Cardiac fibroblast (primary cell): ENCODE measurements around the gene PTGER2.
A peak's percentile ranks its signal among the peaks of the same experiment; 100 is the strongest.

Experiments
- DNase-seq, 2 donors: peaks; one replicate each; pipeline versions ENCODE4 v3.0.0 to v3.0.0-alpha.2; 2010; ENCODE audit warnings: low read depth in 2 of 2
- H3K4me3 ChIP-seq, 2 donors: replicated peaks in 1 of 2; 1 replicate in 1 of 2; 2 replicates in 1 of 2; pipeline ENCODE4 v1.5.1; 2011; ENCODE audit warnings: low read depth in 2 of 2, low read length in 2 of 2, mild to moderate bottlenecking in 2 of 2, moderate library complexity in 1 of 2
- CTCF ChIP-seq: IDR thresholded peaks from one replicate; pipeline ENCODE4 v1.5.1; 2011; ENCODE audit warnings: low read depth, mild to moderate bottlenecking, low read length, inconsistent platforms

PTGER2 gene, protein sequence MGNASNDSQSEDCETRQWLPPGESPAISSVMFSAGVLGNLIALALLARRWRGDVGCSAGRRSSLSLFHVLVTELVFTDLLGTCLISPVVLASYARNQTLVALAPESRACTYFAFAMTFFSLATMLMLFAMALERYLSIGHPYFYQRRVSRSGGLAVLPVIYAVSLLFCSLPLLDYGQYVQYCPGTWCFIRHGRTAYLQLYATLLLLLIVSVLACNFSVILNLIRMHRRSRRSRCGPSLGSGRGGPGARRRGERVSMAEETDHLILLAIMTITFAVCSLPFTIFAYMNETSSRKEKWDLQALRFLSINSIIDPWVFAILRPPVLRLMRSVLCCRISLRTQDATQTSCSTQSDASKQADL

GRCh38 chr14:52313903-52314594, at the start of gene PTGER2:
PTGER2 (plus strand) TSS chr14:52314312; CDS start chr14:52314549, 237 bp downstream.
- TF ChIP-seq CTCF = no peak
- peak within 1 kb of the TSS; percentile 70 to 73 for H3K4me3 ChIP-seq
- DNase-seq = peak; percentile 91 to 92

GRCh38 chr14:52265253-52265652, 48.9 kb upstream of the PTGER2 start:
- TF ChIP-seq CTCF = no peak
- DNase-seq = no peak
- H3K4me3 ChIP-seq = no peak overlapping the region

- no peak overlapping the region for H3K4me3 ChIP-seq
- DNase-seq = peak; percentile 92 to 96
- no peak for TF ChIP-seq CTCF
Observed at GRCh38 chr14:52266179-52266578, 47.9 kb upstream of the PTGER2 start.

DNA sequence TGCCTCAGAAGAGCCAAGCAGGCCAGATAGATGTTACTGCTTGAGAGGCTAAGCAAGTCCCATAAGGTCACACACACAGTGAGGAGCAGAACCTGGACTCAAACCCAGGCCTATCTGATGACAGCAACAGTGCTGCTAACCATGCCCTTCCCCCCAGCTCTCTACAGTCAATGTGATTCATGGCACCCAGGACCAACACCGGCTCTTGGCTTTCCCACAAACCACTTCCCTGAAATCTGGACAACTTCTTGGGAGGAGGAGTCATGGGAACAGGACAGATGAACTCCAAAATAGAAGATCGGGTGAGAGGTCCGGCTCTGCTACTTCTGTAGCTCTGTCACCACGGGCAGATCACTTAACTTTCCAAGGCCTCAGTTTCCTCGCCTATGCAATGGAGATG, 47.3 kb upstream of the PTGER2 start:
- peak; percentile 37 to 80 for DNase-seq
- no peak for TF ChIP-seq CTCF
- H3K4me3 ChIP-seq = no peak overlapping the region

GRCh38 chr14:52267501-52268278, 46.4 kb upstream of the PTGER2 start, which contains the start of gene PTGDR:
PTGDR (plus strand) TSS chr14:52267698; CDS start chr14:52267815, 117 bp downstream.
- H3K4me3 ChIP-seq = peak within 1 kb of the TSS; percentile 13 to 54
- TF ChIP-seq CTCF = no peak
- DNase-seq = peak; percentile 16 to 52

DNA sequence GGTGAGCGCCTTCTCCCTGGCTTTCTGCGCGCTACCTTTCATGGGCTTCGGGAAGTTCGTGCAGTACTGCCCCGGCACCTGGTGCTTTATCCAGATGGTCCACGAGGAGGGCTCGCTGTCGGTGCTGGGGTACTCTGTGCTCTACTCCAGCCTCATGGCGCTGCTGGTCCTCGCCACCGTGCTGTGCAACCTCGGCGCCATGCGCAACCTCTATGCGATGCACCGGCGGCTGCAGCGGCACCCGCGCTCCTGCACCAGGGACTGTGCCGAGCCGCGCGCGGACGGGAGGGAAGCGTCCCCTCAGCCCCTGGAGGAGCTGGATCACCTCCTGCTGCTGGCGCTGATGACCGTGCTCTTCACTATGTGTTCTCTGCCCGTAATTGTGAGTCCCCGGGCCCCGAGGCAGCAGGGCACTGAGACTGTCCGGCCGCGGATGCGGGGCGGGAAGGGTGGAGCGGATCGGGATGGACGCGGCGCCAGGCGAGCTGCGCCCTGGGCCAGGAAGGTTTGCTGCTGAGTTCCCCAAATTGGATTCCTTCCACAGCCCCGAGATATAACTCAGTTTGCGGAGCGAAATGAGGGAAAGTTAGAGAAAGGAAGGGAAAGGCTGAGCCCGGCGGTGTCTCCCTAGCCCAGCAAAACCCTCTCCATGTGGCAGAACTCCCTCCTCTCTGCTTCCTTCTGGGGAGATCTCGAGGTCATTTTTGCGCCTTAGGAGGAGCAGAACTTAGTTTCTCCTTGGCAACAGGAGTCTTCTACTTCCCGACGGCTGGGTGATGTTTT, 45.6 kb upstream of the PTGER2 start:
- peak; percentile 29 to 61 for DNase-seq
- no peak for TF ChIP-seq CTCF
- peak overlapping the region; percentile 13 to 54 for H3K4me3 ChIP-seq
